Activated CD8-positive, alpha-beta memory T cell treated with anti-CD3 and anti-CD28 coated beads for 1 hour (primary cell): ENCODE measurements around the gene CRYBA2.

Experiments used
- DNase-seq, 2 donors: peaks; one replicate each; pipeline ENCODE4 v3.0.0-alpha.2; 2020; ENCODE audit warnings: low read depth in 1 of 2; ENCODE audit errors: extremely low read depth in 1 of 2

CRYBA2 gene

GRCh38 chr2:219023045-219023605, 29.9 kb upstream of the CRYBA2 start:
- DNase-seq, result no peak

- no peak for DNase-seq
Observed at GRCh38 chr2:219022616-219023015, 29.4 kb upstream of the CRYBA2 start.

GRCh38 chr2:219022041-219022440, 28.8 kb upstream of the CRYBA2 start:
- DNase-seq, result no peak

GRCh38 chr2:219021591-219021990, 28.4 kb upstream of the CRYBA2 start:
- DNase-seq, result no peak

DNA sequence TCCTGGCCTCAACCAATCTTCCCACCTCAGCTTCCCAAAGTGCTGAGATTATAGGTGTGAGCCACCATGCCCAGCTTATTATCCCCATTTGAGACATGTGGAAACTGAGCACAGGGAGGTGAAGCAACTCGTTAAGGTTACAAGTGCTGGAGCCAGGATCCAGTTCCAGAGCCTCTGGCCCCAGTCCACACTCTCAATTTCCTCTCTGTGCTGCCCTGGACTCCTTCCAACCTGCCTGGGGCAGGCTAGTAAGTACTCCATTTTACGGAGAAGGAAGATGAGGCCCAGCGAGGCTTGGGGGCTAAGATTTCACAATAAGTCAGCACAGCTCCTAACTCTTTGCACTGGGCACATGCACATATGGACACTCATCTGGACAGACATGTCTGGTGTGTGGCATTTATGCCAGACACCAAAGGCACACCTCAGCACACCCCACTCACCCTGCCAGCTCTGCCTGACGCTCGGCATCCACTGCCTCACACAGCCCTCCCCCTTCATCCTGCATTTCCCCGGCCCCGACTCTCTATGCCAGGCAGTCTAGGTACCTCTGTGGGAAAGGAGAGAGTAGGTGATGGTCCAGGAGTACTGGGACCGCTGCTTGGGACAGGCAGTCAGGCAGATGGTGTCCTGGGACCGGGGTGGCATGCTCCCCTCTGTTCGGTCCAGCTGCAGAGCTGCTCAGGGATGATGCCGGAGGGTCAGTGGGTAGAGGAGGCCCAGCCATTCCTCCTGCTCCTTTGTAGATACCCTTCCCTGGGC, 27.6 kb upstream of the CRYBA2 start:
- DNase-seq, result no peak

- DNase-seq, result no peak
Observed at GRCh38 chr2:219019436-219019835, 26.2 kb upstream of the CRYBA2 start.

- DNase-seq, result no peak
Observed at GRCh38 chr2:219018726-219019125, 25.5 kb upstream of the CRYBA2 start.

GRCh38 chr2:219018286-219018685, 25.1 kb upstream of the CRYBA2 start:
- no peak for DNase-seq

- DNase-seq, result no peak
Observed at GRCh38 chr2:219017201-219017931, 24.1 kb upstream of the CRYBA2 start.

- no peak for DNase-seq
Observed at GRCh38 chr2:219016721-219017120, 23.5 kb upstream of the CRYBA2 start.

GRCh38 chr2:219010873-219011272, 17.7 kb upstream of the CRYBA2 start:
- no peak for DNase-seq

DNA sequence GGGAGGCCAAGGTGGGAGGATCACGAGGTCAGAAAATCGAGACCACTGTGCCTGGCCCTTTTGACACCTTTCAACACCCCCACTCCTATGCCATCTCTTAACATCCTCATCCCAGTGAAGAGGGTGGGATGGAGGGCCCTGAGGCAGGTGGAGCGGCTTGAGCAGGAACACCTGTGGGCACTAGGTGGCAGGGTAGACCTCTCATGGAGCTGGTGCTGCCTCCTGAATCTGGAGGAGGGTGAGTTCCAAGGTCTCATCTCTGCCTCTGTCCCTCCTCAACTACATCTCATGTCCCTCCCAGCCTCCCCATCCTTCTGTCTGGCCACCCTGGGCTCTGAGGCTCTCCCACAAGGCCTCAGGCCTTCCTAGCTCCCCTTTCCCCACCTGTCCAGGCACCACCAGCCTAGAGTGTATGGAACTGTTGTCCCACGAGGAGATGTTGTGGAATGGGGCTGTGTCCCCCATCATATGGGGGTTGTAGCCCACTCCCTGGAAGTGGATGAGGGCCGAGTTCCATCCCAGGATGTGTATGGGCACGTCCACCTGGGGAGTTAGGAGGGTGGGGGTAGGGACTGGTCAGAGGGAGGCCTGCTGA, 17.0 kb upstream of the CRYBA2 start:
- no peak for DNase-seq

GRCh38 chr2:219009294-219009693, 16.1 kb upstream of the CRYBA2 start:
- DNase-seq, result no peak

GRCh38 chr2:219003979-219004378, 10.8 kb upstream of the CRYBA2 start:
- no peak for DNase-seq

GRCh38 chr2:219003267-219003634, 10.0 kb upstream of the CRYBA2 start:
- no peak for DNase-seq

GRCh38 chr2:219002395-219003266, 9.4 kb upstream of the CRYBA2 start:
- no peak for DNase-seq

DNA sequence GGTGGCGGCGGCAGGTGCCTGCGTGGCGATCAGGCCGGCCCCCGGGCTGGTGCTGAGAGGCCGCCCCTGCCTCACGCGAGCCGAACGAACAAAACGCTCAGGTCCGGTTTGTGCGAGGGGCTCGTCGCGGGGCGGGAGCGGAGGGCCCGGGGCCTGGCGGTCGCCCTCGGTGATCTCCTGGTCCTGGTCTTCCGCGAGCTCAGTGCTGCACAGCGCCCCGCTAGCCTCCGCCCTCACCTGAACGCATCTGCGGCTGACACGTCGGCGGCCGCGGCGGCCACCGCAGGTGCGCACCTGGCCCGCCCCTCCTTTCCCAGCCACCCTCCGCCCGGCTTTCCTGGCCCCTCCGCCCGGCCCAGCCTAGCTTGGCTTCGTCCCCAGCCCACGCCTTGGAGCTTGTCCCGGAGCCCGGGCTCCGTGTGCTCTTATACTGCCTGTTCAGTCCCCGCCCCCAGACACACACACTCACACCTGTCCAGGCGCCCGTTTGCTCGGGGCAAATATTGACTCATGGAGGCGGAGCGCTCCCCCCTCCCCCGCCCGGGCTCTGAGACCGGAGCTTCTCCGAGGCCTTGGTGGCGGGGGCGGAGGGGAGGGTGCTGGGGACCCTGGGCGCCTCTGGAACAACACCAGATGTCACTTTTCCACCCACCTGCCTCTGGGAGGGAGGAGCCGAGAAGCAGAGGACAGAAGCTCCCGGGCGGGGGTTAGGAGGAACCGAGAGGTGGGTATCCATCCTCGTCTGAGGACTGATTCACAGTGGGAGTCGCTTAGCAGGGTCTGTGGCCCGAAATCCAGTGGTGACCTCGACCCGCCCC, 8.6 kb upstream of the CRYBA2 start:
- DNase-seq, result no peak

DNA sequence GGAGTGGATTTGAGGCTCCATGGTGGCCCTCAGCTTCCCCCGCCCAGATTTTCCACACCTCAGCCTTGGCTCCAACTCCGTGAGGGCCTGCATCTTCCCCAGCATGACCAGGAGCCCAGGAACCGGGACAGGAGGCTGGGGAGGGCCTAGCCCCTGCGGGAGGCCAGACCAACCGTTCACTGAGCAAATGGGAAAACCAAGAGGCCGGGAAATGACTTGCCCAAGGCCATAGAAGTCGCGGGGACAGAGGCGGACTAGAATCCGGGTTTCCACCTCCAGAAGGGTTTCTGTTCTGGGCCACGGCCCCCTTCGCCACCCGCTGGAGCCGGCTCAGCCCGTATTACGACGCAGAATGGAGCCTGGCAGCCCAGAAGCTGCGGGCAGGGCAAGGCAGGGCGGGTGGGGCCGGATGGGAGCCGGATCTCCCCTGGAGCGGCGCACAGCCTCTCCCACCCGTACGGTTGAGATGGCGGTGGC, 7.9 kb upstream of the CRYBA2 start:
- no peak for DNase-seq

GRCh38 chr2:219000569-219000960, 7.3 kb upstream of the CRYBA2 start:
- DNase-seq, result no peak
